GM12891 (cell line): ENCODE measurements around the gene H1-8.

Experiments
- PAX5 ChIP-seq: IDR thresholded peaks from 2 replicates; pipeline ENCODE4 v1.6.1; 2011; ENCODE audit warnings: low read length, moderate library complexity, mild to moderate bottlenecking; ENCODE audit not compliant: insufficient read depth, severe bottlenecking
- POLR2A ChIP-seq: IDR thresholded peaks from 2 replicates; pipeline ENCODE4 v1.6.1; 2011; ENCODE audit warnings: low read depth, low read length, control low read depth
- POLR2AphosphoS5 ChIP-seq: IDR thresholded peaks from 2 replicates; pipeline ENCODE4 v1.6.1; 2011; ENCODE audit warnings: low read depth, low read length, control low read depth
- TAF1 ChIP-seq: IDR thresholded peaks from 2 replicates; pipeline ENCODE4 v1.6.1; 2011; ENCODE audit warnings: low read depth, low read length, control low read depth

DNA sequence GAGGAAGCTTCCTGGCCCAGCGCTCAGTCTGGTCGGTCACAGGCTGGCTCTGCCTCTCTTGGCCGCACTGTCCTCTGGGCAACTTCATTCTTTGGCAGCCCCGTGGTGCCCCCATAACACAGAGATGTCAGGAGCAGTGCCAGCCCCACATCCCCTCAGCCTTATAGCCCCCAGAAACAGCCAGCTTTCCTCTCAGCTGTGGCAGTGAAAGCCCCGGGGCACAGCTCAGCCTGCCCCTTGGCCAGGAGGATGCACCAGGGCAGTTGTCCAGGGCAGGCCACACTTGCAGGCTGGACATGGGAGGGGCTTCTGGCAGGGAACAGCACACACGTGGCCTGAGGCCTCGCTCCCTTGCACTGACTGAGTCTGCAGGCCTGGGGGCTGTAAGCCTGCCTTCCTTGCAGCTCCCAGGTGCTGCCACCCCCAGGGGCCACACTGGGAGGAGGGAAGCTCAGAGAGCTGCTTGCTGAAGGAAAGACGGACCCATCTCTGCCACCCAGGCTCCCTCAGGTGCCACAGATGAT lies 24.9 kb upstream of the H1-8 start:
- TF ChIP-seq POLR2A: no peak
- TF ChIP-seq PAX5: no peak
- no peak for TF ChIP-seq POLR2AphosphoS5
- no peak for TF ChIP-seq TAF1
